Measurements from ENCODE around the gene PTPRJ. TPM values are rescaled to one million over a fixed set of nuclear protein-coding genes. Genes with fewer than 3 reads are reported as not detected.

PTPRJ gene
- total and polyA plus RNA-seq, 2 donors (not counting 3 experiments of a cell fraction or from before 2014, with no cell fraction given): 3.1 to 7.7 TPM

- no peak overlapping the region for H3K27ac ChIP-seq (ENCODE audit: insufficient read depth, low read depth, low read length)
- ChIA-PET POLR2A (no interaction called here), CTCF (interaction anchor here (1.6 kb wide), 3 partner anchors 55 to 120 kb away, joined by 3 to 10 read pairs (median 4); no protein-coding TSS in a partner anchor)
- no peaks in the 10 kb centered on the region for H3K36me3 ChIP-seq (ENCODE audit: control insufficient read depth in 2 of 2, extremely low read depth in 1 of 2, insufficient read depth in 2 of 2, low read length in 2 of 2)
- intact Hi-C loops (cut with micrococcal nuclease) (no loop called here), dilution Hi-C loops (cut with MboI; ENCODE audit: extremely low pct_ligation_motif_present, low sequenced_read_pairs) (no loop called here)
- H3K9me3 ChIP-seq (replicated peaks; ENCODE audit: control insufficient read depth, insufficient read depth, low read length): no peaks in the 10 kb centered on the region
- BruUV-seq (replicated peaks): no TSS peak
- no peak overlapping the region for H2AFZ ChIP-seq (ENCODE audit: low read depth, low read length)
- no peaks in the 10 kb centered on the region for H3K9me1 ChIP-seq (replicated peaks; ENCODE audit: control insufficient read depth, extremely low read depth, insufficient read depth, low read length)
- H3K27me3 ChIP-seq (ENCODE audit: control insufficient read depth in 2 of 2, insufficient read depth in 2 of 2, low read length in 2 of 2): no peaks in the 10 kb centered on the region
- FAIRE-seq (no peak), DNase-seq (ENCODE audit: low read depth, low spot score) (no peak)
- no peaks in the 10 kb centered on the region for H4K20me1 ChIP-seq (replicated peaks; ENCODE audit: control insufficient read depth, extremely low read depth, insufficient read depth, low read length)
- no peak overlapping the region for H3K4me2 ChIP-seq (ENCODE audit: insufficient read depth, low read length)
- H3K79me2 ChIP-seq (ENCODE audit: control insufficient read depth, insufficient read depth, low read length): no peaks in the 10 kb centered on the region
- H3K9ac ChIP-seq (replicated peaks; ENCODE audit: extremely low read depth, insufficient read depth, low read length): no peak overlapping the region
- H3K4me1 ChIP-seq (ENCODE audit: control insufficient read depth, extremely low read depth, insufficient read depth, low read length): no peaks in the 10 kb centered on the region
- H3K4me3 ChIP-seq (replicated peaks in 1 of 3; ENCODE audit: insufficient read depth in 1 of 3, low read depth in 1 of 3, low read length in 3 of 3): no peak overlapping the region
- TF ChIP-seq MYC (IDR thresholded peaks at IDR 0.05; ENCODE audit: low read depth, low read length) (no peak), POLR2A (IDR thresholded peaks at IDR 0.05; ENCODE audit: low read depth, low read length) (no peak), POLR2AphosphoS5 (IDR thresholded peaks at IDR 0.05; ENCODE audit: insufficient read depth, low read depth, low read length) (no peak), MAX (IDR thresholded peaks at IDR 0.05; ENCODE audit: insufficient read depth, insufficient read length) (no peak), FOS (IDR thresholded peaks at IDR 0.05; ENCODE audit: borderline replicate concordance, insufficient read depth, low read length) (no peak), CTCF (IDR thresholded peaks at IDR 0.05; ENCODE audit: extremely low read depth in 1 of 2, insufficient read depth in 1 of 2, low read depth in 1 of 2, low read length in 2 of 2) (no peak), EZH2 (IDR thresholded peaks at IDR 0.05; ENCODE audit: borderline replicate concordance, low read depth, low read length, severe bottlenecking) (no peak)
These were observed 74.6 kb downstream of the PTPRJ start for GRCh38 chr11:48054994-48055291.

Measured in endothelial cell of umbilical vein (primary cell).